ENCODE results near the gene HDAC4. TPM values are rescaled to one million over a fixed set of nuclear protein-coding genes. Genes with fewer than 3 reads are reported as not detected.

HDAC4 gene
- total RNA-seq, 1 donor from 2014 or later, result 11.8 TPM

GRCh38 chr2:239316562-239317465 is 84.0 kb downstream of the HDAC4 start:
- Histone ChIP-seq H3K36me3 (ENCODE audit: insufficient read depth, low read length) (no peaks in the 10 kb centered on the region), H3K9me3 (ENCODE audit: insufficient read depth, low read depth, low read length) (no peaks in the 10 kb centered on the region), H2AFZ (ENCODE audit: low read depth, low read length) (peak overlapping the region; percentile 57), H3K9ac (ENCODE audit: low read length) (peak overlapping the region; percentile 52), H3K4me2 (ENCODE audit: low read length) (peak overlapping the region; percentile 80), H3K27me3 (ENCODE audit: insufficient read depth, low read length) (no peaks in the 10 kb centered on the region), H3K27ac (ENCODE audit: low read depth, low read length) (no peak overlapping the region), H3K4me1 (ENCODE audit: insufficient read depth, low read length) (peaks cover 19% of the 10 kb centered on the region), H3K79me2 (ENCODE audit: insufficient read depth, low read length) (peaks cover 6% of the 10 kb centered on the region), H3K4me3 (ENCODE audit: insufficient read depth, low read depth, low read length) (peak overlapping the region; percentile 32), H4K20me1 (ENCODE audit: insufficient read depth, low read length) (peaks cover 3% of the 10 kb centered on the region)
- Mint-ChIP-seq H3K27me3 (ENCODE audit: low read depth, unreplicated experiment) (no peaks in the 10 kb centered on the region), H3K27ac (ENCODE audit: unreplicated experiment) (no peak overlapping the region), H3K9me3 (ENCODE audit: unreplicated experiment) (peaks cover 16% of the 10 kb centered on the region), H3K36me3 (ENCODE audit: low read depth, unreplicated experiment) (peaks cover 8% of the 10 kb centered on the region), H3K4me1 (ENCODE audit: low read depth, unreplicated experiment) (peaks cover 2% of the 10 kb centered on the region), H3K4me3 (ENCODE audit: unreplicated experiment) (no peak overlapping the region)
- TF ChIP-seq EZH2 (IDR thresholded peaks at IDR 0.05; ENCODE audit: insufficient read depth, low read length) (no peak), CTCF (IDR thresholded peaks at IDR 0.05; ENCODE audit: insufficient read depth, low read depth, low read length) (no peak)
- DNase-seq (ENCODE audit: low read depth) (peak; percentile 52), FAIRE-seq (no peak)

- H3K36me3 ChIP-seq (ENCODE audit: insufficient read depth, low read length), result no peaks in the 10 kb centered on the region
- H3K27ac Mint-ChIP-seq (ENCODE audit: unreplicated experiment), result no peak overlapping the region
- H4K20me1 ChIP-seq (ENCODE audit: insufficient read depth, low read length), result peaks cover 9% of the 10 kb centered on the region
- no peak overlapping the region for H2AFZ ChIP-seq (ENCODE audit: low read depth, low read length)
- H3K4me1 ChIP-seq (ENCODE audit: insufficient read depth, low read length), result peaks cover 19% of the 10 kb centered on the region
- FAIRE-seq (no peak), DNase-seq (ENCODE audit: low read depth) (no peak)
- no peak for TF ChIP-seq CTCF (IDR thresholded peaks at IDR 0.05; ENCODE audit: insufficient read depth, low read depth, low read length)
- no peak for TF ChIP-seq EZH2 (IDR thresholded peaks at IDR 0.05; ENCODE audit: insufficient read depth, low read length)
- H3K4me2 ChIP-seq (ENCODE audit: low read length), result no peak overlapping the region
- H3K27me3 ChIP-seq (ENCODE audit: insufficient read depth, low read length), result no peaks in the 10 kb centered on the region
- H3K4me3 ChIP-seq (ENCODE audit: insufficient read depth, low read depth, low read length), result no peak overlapping the region
- H3K9me3 ChIP-seq (ENCODE audit: insufficient read depth, low read depth, low read length), result no peaks in the 10 kb centered on the region
- H3K79me2 ChIP-seq (ENCODE audit: insufficient read depth, low read length), result peaks cover 6% of the 10 kb centered on the region
- peaks cover 2% of the 10 kb centered on the region for H3K4me1 Mint-ChIP-seq (ENCODE audit: low read depth, unreplicated experiment)
- H3K36me3 Mint-ChIP-seq (ENCODE audit: low read depth, unreplicated experiment), result peaks cover 4% of the 10 kb centered on the region
- H3K27me3 Mint-ChIP-seq (ENCODE audit: low read depth, unreplicated experiment), result no peaks in the 10 kb centered on the region
- no peak overlapping the region for H3K27ac ChIP-seq (ENCODE audit: low read depth, low read length)
- no peak overlapping the region for H3K4me3 Mint-ChIP-seq (ENCODE audit: unreplicated experiment)
- peaks cover 13% of the 10 kb centered on the region for H3K9me3 Mint-ChIP-seq (ENCODE audit: unreplicated experiment)
- no peak overlapping the region for H3K9ac ChIP-seq (ENCODE audit: low read length)
These were observed 85.5 kb downstream of the HDAC4 start for GRCh38 chr2:239315308-239315707.

- TF ChIP-seq CTCF (IDR thresholded peaks at IDR 0.05; ENCODE audit: insufficient read depth, low read depth, low read length), result no peak
- no peak for TF ChIP-seq EZH2 (IDR thresholded peaks at IDR 0.05; ENCODE audit: insufficient read depth, low read length)
- Histone ChIP-seq H3K79me2 (ENCODE audit: insufficient read depth, low read length) (peaks cover 7% of the 10 kb centered on the region), H3K9ac (ENCODE audit: low read length) (no peak overlapping the region), H3K4me3 (ENCODE audit: insufficient read depth, low read depth, low read length) (no peak overlapping the region), H3K27ac (ENCODE audit: low read depth, low read length) (no peak overlapping the region), H3K9me3 (ENCODE audit: insufficient read depth, low read depth, low read length) (no peaks in the 10 kb centered on the region), H2AFZ (ENCODE audit: low read depth, low read length) (no peak overlapping the region), H3K4me2 (ENCODE audit: low read length) (no peak overlapping the region), H3K27me3 (ENCODE audit: insufficient read depth, low read length) (no peaks in the 10 kb centered on the region), H4K20me1 (ENCODE audit: insufficient read depth, low read length) (peaks cover 14% of the 10 kb centered on the region), H3K4me1 (ENCODE audit: insufficient read depth, low read length) (peaks cover 11% of the 10 kb centered on the region), H3K36me3 (ENCODE audit: insufficient read depth, low read length) (no peaks in the 10 kb centered on the region)
- Mint-ChIP-seq H3K4me3 (ENCODE audit: unreplicated experiment) (no peak overlapping the region), H3K9me3 (ENCODE audit: unreplicated experiment) (peaks cover 13% of the 10 kb centered on the region), H3K27ac (ENCODE audit: unreplicated experiment) (no peak overlapping the region), H3K36me3 (ENCODE audit: low read depth, unreplicated experiment) (peaks cover 4% of the 10 kb centered on the region), H3K27me3 (ENCODE audit: low read depth, unreplicated experiment) (no peaks in the 10 kb centered on the region), H3K4me1 (ENCODE audit: low read depth, unreplicated experiment) (peaks cover 2% of the 10 kb centered on the region)
- FAIRE-seq (no peak), DNase-seq (ENCODE audit: low read depth) (no peak)
These were observed 87.0 kb downstream of the HDAC4 start for GRCh38 chr2:239313776-239314175.
